ENCODE data around the gene PDE4B.
"Not testable (repeated sequence)": the region's sequence is repeated elsewhere in the genome, so short reads cannot be mapped to it uniquely, and the experiment has no call there.

Gene PDE4B

GRCh38 chr1:66403007-66403731, 610.5 kb downstream of the PDE4B start:
- DNase-seq, result no peak

- no peak for DNase-seq
These were observed 612.4 kb downstream of the PDE4B start for GRCh38 chr1:66405061-66405460.

- not testable (repeated sequence) for DNase-seq
These were observed 618.8 kb downstream of the PDE4B start for GRCh38 chr1:66411449-66411848.

- no peak for DNase-seq
These were observed 620.0 kb downstream of the PDE4B start for GRCh38 chr1:66412704-66413103.

- DNase-seq, result no peak
These were observed 620.6 kb downstream of the PDE4B start for GRCh38 chr1:66413136-66413837.

- DNase-seq, result no peak
These were observed 621.1 kb downstream of the PDE4B start for GRCh38 chr1:66413838-66414175.

- DNase-seq, result no peak
These were observed 622.6 kb downstream of the PDE4B start for GRCh38 chr1:66415281-66415680.

GRCh38 chr1:66415866-66416265, 623.2 kb downstream of the PDE4B start:
- no peak for DNase-seq

- no peak for DNase-seq
These were observed 623.6 kb downstream of the PDE4B start for GRCh38 chr1:66416295-66416694.

- no peak for DNase-seq
These were observed 625.3 kb downstream of the PDE4B start for GRCh38 chr1:66418021-66418420.

GRCh38 chr1:66420171-66420570, 627.5 kb downstream of the PDE4B start:
- not testable (repeated sequence) for DNase-seq

- DNase-seq, result not testable (repeated sequence)
These were observed 628.2 kb downstream of the PDE4B start for GRCh38 chr1:66420906-66421305.

- DNase-seq, result no peak
These were observed 630.1 kb downstream of the PDE4B start for GRCh38 chr1:66422804-66423203.

All from activated CD4-positive, alpha-beta T cell treated with anti-CD3 and anti-CD28 coated beads, Interleukin-2, amount 50 U/mL, for 16 hours (primary cell).